ENCODE data around the gene PPP2R5C.
"Not testable (repeated sequence)": the region's sequence is repeated elsewhere in the genome, so short reads cannot be mapped to it uniquely, and the experiment has no call there.

PPP2R5C gene

DNA sequence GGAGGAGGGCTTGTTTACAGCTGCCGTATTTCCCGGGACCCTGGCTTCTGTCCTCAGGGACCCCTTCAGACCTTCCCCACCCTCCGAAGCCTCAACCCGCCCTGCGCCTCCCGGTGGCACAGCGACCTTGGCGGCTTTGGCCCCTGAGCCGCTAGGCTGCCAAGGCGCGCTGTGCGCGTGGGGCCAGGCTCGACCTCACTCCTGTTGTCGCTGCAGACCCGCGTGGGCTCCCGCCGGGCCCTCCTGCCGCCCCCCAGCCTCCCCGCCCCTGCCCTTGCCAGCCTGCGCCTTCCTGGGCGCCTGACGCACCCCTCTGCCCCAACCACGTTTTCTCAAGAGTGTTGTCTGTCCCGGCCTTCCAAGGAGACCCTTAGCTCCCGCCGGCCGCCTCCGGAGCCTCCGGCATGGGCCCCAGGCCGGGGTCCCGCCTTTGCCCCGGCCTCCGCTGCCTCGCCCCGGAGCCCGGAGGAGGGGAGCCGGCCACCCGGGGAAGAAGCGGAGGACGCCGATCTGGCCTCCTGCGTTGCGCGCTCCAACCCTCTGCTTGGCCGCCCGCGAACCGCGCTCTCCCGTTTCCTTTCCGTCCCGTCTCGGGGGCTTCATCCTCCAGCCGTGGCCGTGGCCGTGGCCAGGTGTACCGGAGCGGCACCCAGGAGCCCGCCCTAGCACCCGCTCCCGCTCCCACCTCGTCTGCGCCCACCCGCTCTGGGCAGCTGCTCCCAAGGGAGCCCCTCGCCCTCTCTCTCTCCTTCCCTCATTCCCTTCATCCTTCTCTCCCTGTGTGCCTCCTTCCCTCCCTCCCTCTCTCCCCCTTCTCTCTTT lies 19.9 kb downstream of the PPP2R5C start:
- no peak for DNase-seq

DNA sequence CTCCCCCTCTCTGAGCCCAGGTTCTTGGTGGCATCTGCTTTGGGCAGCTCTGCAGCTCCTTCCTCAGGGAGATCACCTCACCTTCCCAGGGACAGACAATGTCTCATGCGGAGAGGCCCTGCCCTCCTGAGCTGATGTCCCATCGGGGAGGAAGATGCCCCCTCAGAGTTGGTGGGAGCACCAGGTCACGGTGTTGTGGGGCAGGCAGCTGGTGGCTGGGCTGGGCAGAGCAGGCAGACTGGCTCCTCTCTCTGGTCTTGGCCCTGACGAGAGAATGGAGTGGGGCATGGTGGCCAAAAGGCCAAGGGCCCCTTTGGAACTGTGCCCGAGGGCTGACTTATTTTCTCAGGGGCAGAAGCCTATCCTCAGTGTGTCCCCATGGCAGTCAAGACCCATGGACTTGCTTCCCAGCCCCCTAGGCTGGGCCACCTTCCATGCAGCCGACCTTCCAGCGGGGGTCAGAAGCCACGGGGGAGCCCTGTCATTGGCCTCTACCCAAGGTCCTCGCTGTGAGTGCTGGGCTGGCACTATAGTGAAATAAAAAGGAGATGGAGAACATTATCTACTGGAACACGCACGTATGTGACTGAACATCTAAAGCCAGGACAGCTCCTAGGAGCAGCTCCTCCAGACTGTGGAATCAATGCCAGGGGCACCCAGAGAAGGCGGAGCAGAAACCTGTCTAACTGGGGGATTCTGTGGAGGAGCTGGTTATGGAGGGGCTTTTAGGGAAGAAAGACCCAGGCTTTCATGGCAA lies 21.9 kb downstream of the PPP2R5C start:
- peak in 2 of 14 donors; percentile 13 to 24 for DNase-seq

DNA sequence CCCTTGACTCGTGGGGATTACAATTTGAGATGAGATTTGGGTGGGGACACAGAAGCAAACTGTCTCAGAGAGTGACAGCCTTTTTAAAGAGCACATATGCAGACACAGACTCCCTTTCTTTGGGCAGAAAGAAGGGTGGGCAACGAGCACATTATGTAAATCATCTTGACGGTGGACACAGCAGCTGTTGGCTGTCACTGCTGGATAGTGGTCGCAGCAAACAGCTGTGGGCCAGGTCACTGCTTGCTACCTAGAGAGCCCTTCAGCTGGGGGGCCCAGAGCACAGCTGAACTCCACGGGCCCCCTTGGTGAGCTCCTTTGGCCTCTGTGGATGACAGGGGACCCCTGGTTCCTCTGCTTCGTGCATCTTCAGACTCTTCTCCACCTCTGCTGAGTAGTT lies 23.1 kb downstream of the PPP2R5C start:
- no peak for DNase-seq

DNA sequence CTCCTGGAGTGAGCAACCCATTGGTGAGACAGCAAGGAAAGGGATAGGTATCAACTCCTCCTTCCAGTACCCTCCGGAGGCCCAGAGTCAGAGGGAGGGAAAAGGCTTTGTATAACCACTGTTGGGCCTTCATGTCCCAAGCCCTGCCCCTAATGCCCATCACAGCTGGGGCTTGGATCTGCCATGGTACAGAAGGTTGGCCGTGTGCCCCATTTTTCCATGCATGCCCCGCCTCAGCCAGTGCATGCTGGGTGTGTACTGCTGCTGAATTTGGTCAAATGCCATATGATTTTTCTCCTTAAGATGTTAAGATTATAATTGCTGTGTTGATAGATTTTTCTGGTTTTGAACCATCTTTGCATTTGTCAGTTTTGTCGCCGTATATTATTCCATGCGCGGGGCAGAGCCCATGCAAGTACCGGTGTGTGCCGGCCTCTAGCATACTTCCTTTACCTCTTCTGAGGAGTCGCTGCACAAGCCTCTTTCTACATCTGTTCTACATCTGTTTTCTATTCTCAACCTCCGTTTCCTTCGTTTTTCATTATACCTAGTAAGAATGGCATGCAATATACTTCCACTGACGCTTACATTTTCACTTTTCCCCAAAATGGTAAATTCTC lies 26.6 kb downstream of the PPP2R5C start:
- peak in 1 of 14 donors; percentile 47 for DNase-seq

DNA sequence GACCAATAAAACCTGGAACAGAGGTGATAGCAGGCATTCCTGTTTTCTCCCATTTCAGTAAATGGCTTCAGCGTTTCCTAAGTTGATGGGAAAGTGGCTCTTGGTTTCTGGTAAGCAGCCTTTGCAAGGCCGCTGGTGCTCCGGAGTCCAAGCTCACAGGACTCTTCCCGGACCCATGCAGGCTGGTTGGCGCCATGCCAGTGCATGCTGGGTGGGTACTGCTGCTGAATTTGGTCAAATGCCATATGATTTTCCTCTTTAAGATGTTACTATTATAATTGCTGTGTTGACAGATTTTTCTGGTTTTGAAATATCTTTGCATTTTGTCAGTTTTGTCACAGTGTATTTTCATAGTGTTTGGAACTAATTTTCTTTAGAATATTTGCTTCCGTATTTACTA lies 27.7 kb downstream of the PPP2R5C start:
- DNase-seq = peak in 3 of 14 donors; percentile 14 to 82 (median 53)

DNA sequence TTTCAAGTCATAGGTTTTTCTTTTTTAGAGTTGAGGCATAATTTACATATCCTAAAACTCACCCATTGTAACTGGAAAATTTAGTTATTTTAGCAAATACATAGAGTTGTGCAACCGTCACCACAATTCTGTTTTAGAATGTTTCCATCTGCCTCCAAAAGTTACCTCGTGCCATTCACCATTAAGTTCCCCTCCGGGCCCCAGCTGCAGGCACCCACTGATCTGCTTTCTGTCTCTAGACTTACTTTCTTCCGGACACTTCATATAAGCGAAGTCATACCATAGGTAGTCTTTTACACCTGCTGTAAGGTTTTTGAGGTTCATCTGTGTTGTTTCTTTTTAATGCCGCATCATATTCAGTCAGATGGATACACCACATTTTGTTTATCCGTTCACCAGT lies 28.7 kb downstream of the PPP2R5C start:
- DNase-seq = no peak

DNA sequence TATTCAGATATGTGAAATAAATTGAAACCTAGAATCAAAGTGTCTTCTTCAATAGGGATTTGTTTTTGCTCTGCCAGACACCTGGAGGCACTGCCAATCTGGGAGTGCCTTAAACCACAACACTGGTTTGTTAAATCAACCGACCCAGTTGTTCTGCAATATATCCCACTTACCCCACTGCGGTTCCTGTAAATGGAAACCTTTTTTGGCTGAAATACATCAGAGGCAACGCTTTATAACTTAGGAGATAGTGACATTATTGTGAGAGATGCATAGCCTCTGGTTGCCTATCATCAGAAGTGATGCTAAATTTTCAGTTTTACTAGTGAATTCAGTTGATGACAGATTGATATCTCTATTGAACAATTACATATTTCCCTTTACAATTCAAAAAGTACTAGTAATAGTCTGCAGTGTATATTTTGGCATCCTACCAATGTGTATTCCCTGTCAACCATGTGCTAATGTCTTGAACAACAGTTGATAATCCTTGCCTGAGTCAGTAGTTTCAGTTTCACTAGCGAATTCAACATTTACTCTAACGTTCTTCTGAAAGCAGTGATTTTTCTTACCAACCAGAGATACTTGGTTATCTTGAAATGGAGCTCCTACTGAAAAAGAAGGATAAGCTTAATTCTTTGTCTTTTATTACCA lies 30.5 kb downstream of the PPP2R5C start:
- DNase-seq = no peak

DNA sequence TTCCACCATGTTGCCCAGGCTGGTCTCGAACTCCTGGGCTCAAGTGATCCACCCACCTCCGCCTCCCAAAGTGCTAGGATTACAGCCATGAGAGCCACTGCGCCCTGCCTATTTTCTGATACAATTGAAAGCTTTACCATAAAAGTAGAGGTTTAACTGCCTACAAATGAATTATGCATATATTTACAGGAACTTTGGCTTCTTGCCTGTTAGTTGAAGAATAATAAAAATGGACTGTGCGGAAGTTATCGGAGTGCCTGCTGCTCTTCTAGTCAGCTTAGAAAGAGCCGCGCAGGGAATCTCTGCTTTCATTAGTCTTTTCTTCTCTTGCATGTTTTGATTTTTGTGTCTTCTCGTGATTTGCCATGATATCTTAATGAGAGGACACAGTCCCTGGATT lies 34.5 kb downstream of the PPP2R5C start:
- no peak for DNase-seq

DNA sequence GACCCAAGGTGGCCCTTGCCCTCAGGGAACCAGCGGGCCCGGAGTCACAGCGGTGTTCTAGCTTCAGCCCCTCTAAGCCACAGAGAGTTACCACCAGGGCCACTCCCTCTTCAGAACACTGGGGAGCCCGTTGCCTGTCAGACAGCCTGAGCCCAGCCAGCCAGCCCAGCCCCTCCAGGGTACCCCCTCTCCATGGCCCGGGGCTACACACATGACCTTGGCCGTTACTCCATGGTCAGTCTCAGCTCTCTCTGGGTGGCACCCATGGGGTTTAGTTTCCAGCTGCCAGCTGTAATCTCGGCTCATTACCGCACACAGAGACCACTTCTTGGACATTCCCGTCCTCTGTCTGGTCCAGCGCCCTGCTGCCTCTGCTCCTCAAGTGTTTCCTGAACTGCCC lies 35.0 kb downstream of the PPP2R5C start:
- DNase-seq = no peak

DNA sequence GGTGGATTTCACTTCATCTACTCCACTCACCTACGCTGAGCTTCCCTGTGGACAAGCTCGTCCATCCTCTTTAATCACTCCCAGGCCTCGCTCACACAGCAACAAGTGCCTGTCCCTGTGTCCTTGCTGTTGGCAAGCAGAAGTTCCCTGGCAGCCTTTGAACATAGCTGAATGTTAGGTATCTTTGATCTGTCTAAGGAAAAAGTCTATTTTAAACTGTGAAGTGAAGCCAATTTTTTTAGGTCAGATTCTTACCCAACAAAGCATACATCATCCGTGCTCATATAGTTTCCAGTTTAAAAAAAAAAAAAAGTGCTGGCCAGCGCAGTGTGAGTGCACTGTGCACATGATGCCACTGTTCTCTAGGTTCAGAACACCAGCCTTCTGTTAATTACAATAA lies 36.3 kb downstream of the PPP2R5C start:
- no peak for DNase-seq

DNA sequence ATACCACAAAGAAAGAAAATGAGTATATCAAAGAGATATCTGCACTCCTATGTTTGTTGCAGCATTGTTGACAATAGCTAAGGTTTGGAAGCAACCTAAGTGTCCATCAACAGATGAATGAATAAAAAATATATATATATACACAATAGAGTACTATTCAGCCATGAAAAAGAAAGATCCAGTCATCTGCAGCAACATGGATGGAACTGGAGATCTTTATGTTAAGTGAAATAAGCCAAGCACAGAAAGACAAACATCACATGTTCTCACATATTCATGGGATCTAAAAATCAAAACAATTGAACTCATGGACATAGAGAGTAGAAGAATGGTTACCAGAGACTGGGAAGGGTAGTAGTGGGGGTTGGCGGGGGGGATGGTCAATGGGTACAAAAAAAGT lies 42.9 kb downstream of the PPP2R5C start:
- DNase-seq = not testable (repeated sequence)

DNA sequence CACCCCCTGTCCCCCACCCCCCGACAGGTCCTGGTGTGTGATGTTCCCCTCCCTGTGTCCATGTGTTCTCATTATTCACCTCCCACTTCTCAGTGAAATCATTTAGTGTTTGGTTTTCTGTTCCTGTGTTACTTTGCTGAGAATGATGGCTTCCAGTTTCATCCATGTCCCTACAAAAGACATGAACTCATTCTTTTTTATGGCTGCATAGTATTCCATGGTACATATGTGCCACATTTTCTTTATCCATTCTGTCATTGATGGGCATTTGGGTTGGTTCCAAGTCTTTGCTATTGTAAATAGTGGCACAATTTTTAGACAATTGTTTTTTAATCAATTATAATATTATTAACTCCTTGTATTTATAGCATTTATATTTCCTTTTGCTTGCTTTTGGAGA lies 44.7 kb downstream of the PPP2R5C start:
- not testable (repeated sequence) for DNase-seq

DNA sequence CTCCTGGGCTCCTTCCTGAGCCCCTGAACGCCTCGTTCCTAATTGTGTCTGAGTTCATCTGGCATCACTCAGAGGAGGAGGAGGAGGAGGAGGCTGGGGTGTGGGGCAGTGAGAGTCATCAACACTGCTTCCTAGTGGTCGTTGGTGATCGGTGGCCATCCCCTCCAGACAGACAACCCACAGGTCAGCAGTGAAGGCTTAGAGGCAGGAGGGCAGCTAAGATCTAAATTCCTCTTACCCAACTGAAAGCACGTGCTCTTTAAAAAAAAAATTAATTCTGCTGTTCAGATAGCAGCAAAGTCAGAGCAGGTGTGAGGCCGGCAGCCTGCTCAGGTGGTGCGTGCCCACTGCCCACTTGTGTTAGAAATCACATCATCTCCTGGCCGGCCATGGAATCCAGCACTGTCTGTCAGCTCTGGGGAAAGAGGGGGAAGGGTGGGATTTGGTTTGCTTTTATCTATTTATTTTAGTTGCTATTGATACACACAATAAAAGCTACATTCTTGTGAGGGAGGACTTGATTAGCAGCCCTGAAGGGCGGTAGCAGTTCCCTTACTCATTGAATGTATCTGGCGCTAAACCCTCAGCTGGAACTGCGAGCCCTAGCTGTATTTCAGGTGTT lies 46.6 kb downstream of the PPP2R5C start:
- DNase-seq = no peak

DNA sequence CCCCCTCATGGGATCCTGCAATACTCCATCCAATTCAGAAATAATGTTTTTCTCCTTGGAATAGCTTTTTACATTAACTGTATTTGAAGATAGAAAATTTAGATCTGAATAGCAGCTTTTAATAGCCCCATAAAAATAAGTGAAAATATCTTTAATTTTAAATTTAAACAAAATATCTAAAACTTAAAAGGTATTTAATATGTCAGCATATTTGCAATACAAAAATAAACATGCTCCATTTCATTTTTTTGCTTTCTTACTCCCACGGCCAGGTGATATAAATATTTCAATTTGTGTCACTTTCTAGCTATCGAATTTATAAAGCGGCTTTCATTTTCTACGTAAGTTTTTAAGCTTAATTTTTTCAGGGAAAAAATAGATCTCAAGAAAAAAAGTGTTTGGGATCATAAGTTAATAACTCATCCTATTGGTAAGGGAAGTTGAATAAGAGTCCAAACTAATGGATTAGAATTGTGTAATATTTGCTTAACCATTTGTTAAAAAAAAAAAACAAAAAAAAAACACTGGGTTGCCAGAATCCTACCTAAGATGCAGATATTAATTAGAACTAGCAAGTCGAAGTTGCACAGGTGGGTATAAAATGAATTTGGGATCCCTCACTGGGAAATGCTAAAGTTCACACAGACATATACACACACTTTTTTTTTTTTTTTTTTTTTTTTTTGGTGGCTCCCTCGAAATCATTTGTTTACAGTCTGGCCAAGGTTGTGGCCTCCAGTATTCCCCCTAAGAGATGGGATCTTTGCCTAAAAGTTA lies 47.6 kb downstream of the PPP2R5C start:
- DNase-seq = no peak

DNA sequence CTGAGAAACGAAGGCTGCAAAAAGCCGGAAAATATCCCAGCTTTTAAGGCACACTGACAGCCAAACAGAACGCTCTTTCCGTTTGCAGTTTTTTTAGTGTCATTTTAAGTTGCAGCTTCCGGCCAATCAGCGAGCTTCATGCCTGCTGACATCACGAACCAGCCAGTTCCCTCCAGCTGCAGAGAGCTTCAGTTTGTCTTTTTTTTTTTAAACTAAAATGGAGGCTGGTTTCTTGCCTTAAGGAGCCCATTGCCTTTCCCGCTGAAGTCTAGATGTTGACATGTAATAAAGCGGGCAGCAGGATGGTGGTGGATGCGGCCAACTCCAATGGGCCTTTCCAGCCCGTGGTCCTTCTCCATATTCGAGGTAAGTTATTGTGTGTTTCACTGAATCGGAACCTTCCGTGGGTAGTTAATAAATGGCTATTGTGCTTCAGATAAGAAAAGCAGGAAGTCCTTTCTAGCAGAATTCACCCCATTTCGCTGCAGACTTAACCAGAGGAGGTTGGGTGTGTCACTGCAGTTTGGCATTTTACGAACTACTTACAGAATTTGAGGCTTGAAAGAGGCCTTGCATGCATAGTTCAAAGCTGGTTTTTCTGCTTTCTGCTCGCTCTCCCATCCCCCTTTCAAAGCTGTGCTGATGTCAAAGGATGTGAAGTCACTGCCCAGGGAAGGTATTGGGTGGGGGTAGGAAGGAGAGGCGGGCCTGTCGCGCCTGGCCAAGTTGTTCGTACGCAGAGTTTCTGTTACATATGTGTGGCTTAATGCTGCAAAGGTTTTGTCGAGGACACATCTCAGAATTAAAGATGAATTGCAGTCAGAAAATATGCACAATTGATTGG lies 48.4 kb downstream of the PPP2R5C start:
- peak; percentile 27 to 97 (median 85) for DNase-seq

DNA sequence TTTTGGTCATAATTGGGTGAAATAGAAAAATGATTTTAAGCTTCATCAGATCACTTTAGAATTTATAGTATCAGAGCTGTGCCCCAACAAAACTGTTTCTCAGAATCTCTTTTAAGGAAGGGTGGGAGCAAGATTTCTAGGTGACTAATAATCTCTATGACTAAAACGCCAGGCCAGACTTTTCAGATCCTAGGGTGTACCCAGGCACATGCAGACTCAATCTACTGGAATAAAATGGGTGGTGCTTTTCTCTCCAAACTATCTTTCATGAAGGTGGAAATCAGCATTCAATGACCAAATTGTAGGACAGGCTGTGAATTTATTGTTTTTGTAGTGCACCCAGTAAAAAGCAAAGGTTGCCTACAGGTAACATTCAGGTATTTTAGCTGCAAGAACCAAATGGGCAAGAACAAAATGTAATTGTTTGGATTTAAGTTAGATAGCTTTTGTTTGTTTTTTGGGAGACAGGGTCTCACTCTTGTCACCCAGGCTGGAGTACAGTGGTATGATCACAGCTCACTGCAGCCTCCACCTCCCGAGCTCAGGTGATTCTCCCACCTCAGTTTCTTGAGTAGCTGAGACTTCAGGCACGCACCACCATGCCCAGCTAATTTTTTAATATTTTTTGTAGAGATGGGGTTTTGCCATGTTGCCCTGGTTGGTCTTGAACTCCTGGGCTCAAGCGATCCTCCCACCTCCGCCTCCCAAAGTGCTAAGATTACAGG lies 49.5 kb downstream of the PPP2R5C start:
- DNase-seq = no peak

DNA sequence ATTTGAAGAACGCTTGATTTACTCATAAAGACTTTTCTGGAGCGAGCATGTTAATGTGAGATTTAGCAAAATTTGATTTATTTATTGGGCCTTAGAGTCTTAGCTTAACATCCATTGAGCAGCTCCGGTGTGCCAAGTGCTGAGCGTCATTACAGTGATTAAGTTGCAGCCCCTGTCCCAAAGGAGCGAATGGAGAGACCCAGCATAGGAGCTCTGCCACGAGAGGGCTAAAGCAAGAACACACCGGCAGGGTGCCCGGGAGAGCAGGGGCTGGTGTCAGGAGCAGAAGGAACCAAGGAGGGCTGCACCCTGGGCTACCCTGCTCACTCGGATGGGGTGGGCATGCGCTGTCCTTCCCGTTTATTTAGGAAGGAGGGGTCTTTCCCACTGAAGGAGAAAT lies 50.6 kb downstream of the PPP2R5C start:
- DNase-seq = no peak

DNA sequence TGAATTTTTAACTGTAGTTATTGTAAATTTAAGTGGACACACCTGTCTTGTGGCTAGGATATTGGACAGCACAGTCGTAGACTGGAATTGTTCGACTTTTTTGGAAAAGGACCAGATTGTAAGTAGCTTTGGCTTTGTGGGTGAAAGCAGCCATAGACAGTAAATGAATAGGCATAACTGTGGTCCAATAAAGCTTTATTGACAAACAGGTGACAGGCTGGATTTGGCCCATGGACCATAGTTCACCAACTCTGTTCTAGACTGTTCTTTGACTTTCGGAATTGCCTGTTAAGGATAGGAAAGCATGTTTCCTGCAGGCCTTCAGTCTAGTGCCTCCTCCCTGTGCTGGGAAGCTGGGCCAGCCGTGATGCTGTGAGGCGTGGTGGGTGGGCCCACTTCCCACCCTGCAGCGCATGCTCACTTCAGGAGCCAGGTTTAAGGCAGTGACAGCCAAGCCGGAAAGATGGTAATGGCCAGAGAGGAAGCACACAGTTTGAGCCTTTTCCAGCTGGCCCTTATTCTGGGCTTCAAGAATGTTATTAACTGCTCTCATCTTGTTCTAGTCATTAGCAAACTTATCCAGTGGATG lies 51.8 kb downstream of the PPP2R5C start:
- DNase-seq = no peak

DNA sequence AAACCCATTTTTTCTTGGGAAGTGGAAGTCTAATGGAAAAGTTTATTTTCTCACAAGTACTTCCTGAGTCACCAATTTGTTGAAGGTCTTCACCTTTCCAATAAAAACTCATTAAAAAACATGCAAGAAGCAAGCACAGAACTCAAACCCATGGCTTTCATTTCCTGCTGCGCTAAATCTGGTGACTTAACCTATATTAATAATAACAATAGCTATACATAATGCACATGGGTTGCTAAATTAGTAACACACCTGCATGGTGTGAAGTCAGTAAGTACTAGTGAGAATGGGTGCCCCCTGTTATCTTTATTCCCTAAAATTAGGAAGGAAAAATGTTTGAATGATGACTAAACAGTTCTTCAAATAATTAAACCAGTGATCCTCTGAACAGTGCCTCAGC lies 52.3 kb downstream of the PPP2R5C start:
- DNase-seq = no peak

DNA sequence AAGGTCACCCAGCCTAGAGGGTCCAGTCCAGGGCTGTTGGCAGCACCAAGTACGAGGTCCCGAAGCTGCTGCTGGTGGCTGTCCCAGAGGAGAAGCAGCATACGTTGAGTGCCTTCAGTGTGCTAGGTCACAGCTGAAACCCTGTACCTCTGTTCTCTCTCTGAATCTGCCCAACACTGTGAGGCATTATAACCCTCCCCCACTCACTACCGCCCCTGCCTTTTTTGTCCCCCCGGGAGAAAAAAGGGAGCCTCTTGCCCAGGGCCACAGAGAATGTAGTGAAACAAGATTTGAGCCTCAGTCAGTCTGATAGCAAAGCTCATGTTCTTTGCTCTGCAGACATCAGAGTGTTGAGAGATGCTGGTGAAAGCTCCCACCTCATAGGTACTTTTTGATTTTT lies 53.4 kb downstream of the PPP2R5C start:
- DNase-seq = no peak
